PC-3 (cell line): ENCODE data around the gene L3MBTL4. TPM values are rescaled to one million over a fixed set of nuclear protein-coding genes. Genes with fewer than 3 reads are reported as not detected.

Experiments used
- ATAC-seq: fragments of 200-7000 bp; cut with Tn5 transposase; 2 replicates; pipeline ENCODE4 v1.9.1; 2020; ENCODE audit warnings: mild to moderate bottlenecking, moderate library complexity
- BruUV-seq: library from RNA; stranded (reverse); fragments of 400-500 nt; replicated peaks from 2 replicates; lab custom pipeline; 2021; lab: Mats Ljungman, UMichigan
- CTCF ChIA-PET: fragments of 300-600 bp; sonication (Branson Sonifier 250); formaldehyde crosslinking; loops from one replicate; lab custom pipeline; 2022; ENCODE audit warnings: antibody characterized with exemption; lab: Charles Lee
- POLR2A ChIA-PET: fragments of 300-600 bp; sonication (Branson Sonifier 250); formaldehyde crosslinking; loops from one replicate; lab custom pipeline; 2022; ENCODE audit warnings: antibody characterized with exemption; ENCODE audit not compliant: unreplicated experiment; lab: Charles Lee
- DNase-seq: peaks from one replicate; pipeline ENCODE4 v3.0.0-alpha.2; 2015
- H2AFZ ChIP-seq: fragments of 300-600 bp; sonication (generic); 2 replicates; pipeline ENCODE4 v1.6.0; 2016; ENCODE audit warnings: antibody characterized with exemption, low read length
- H3F3A ChIP-seq: fragments of 300-600 bp; sonication (generic); one replicate; pipeline ENCODE4 v1.6.0; 2017; ENCODE audit warnings: antibody characterized with exemption, low read length, control low read depth, mild to moderate bottlenecking; ENCODE audit not compliant: unreplicated experiment
- H3K27ac ChIP-seq: fragments of 300-600 bp; sonication (generic); 2 replicates; pipeline ENCODE4 v1.5.1; 2016; ENCODE audit warnings: mild to moderate bottlenecking, low read length
- H3K27me3 ChIP-seq: fragments of 300-600 bp; sonication (generic); 2 replicates; pipeline ENCODE4 v1.6.1; 2016; ENCODE audit warnings: low read length, mixed read lengths
- H3K36me3 ChIP-seq: fragments of 300-600 bp; sonication (generic); 2 replicates; pipeline ENCODE4 v1.6.1; 2016; ENCODE audit warnings: low read depth, mixed run types, low read length, mixed read lengths
- H3K4me1 ChIP-seq: fragments of 300-600 bp; sonication (generic); 2 replicates; pipeline ENCODE4 v1.5.1; 2016; ENCODE audit warnings: low read length; ENCODE audit not compliant: insufficient read depth
- H3K4me2 ChIP-seq: fragments of 300-600 bp; sonication (generic); 2 replicates; pipeline ENCODE4 v1.6.0; 2016; ENCODE audit warnings: low read length
- H3K4me3 ChIP-seq: fragments of 300-600 bp; sonication (generic); 2 replicates; pipeline ENCODE4 v1.5.1; 2016; ENCODE audit warnings: mild to moderate bottlenecking, low read length, mixed read lengths
- H3K79me2 ChIP-seq: fragments of 300-600 bp; sonication (generic); 2 replicates; pipeline ENCODE4 v1.6.1; 2017; ENCODE audit warnings: low read length, mixed read lengths
- H3K9ac ChIP-seq: fragments of 300-600 bp; sonication (generic); 2 replicates; pipeline ENCODE4 v1.6.0; 2016; ENCODE audit warnings: mild to moderate bottlenecking, low read length
- H3K9me2 ChIP-seq: fragments of 300-600 bp; sonication (generic); replicated peaks from 2 replicates; pipeline ENCODE4 v1.6.1; 2016; ENCODE audit warnings: mixed run types, low read length, mixed read lengths
- H3K9me3 ChIP-seq: fragments of 300-600 bp; sonication (generic); 2 replicates; pipeline ENCODE4 v1.6.1; 2016; ENCODE audit warnings: low read length, mixed read lengths
- H4K20me1 ChIP-seq: fragments of 300-600 bp; sonication (generic); 2 replicates; pipeline ENCODE4 v1.6.1; 2016; ENCODE audit warnings: low read length, mixed read lengths
- CTCF ChIP-seq: fragments of 300-600 bp; sonication (generic); conservative IDR thresholded peaks from 2 replicates; pipeline ENCODE4 v1.5.1; 2017; ENCODE audit warnings: antibody characterized with exemption, low read depth, mild to moderate bottlenecking, low read length
- EZH2 ChIP-seq: fragments of 300-600 bp; sonication (generic); IDR thresholded peaks from one replicate; pipeline ENCODE4 v1.6.1; 2017; ENCODE audit warnings: antibody characterized with exemption, mild to moderate bottlenecking, low read length; ENCODE audit not compliant: unreplicated experiment
- EZH2phosphoT487 ChIP-seq: fragments of 300-600 bp; sonication (generic); IDR thresholded peaks from 2 replicates; pipeline ENCODE4 v1.6.1; 2018; ENCODE audit warnings: mild to moderate bottlenecking, antibody characterized with exemption, low read length, borderline replicate concordance
- intact Hi-C: fragments of 100-400 bp; cut with micrococcal nuclease; formaldehyde crosslinking; loops from 2 replicates; pipeline ENCODE4 v1.9.0; 2023
- total RNA-seq: library from RNA; depleted of rRNA; stranded (reverse); fragments of >200 nt; gene quantifications from 2 replicates; pipeline ENCODE4 v1.2.3, GENCODE V29; 2014

Gene L3MBTL4
- total RNA-seq, 1 experiment from 2014 or later, result 0.47 TPM

GRCh38 chr18:6352275-6352674 is 62.4 kb downstream of the L3MBTL4 start:
- ChIA-PET CTCF (interaction anchor here (0.6 kb wide), 1 partner anchor 447 kb away, joined by 3 read pairs; no protein-coding TSS in a partner anchor), POLR2A (interaction anchor here (0.6 kb wide), 1 partner anchor 38 kb away, joined by 3 read pairs; no protein-coding TSS in a partner anchor)
- no peaks in the 10 kb centered on the region for H3K27me3 ChIP-seq
- ATAC-seq (peak; percentile 61), DNase-seq (peak; percentile 72)
- H2AFZ ChIP-seq, result no peak overlapping the region
- no peak overlapping the region for H3K4me2 ChIP-seq
- no peak for TF ChIP-seq EZH2
- no peak overlapping the region for H3K9ac ChIP-seq
- H3K36me3 ChIP-seq, result no peaks in the 10 kb centered on the region
- BruUV-seq, result no TSS peak
- no peaks in the 10 kb centered on the region for H4K20me1 ChIP-seq
- H3K4me3 ChIP-seq, result no peak overlapping the region
- intact Hi-C loops, result loop anchor here (1.0 to 10.0 kb wide), 6 partner anchors 10 to 455 kb away; partner anchors contain the start of genes L3MBTL4 and TMEM200C
- 0 out of 2 replicates have a peak overlapping the region, but pooled peaks have one; percentile 4 for H3K27ac ChIP-seq
- H3K9me3 ChIP-seq, result no peaks in the 10 kb centered on the region
- H3K79me2 ChIP-seq, result no peaks in the 10 kb centered on the region
- H3K4me1 ChIP-seq, result peaks cover 37% of the 10 kb centered on the region
- H3F3A ChIP-seq, result no peaks in the 10 kb centered on the region
- H3K9me2 ChIP-seq, result no peaks in the 10 kb centered on the region

- Histone ChIP-seq H2AFZ (no peak overlapping the region), H3K9me3 (0 out of 2 replicates have a peak, but pooled peaks cover 5% of the 10 kb centered on the region), H3K27ac (no peak overlapping the region), H3K27me3 (no peaks in the 10 kb centered on the region), H3K4me3 (no peak overlapping the region), H3K9ac (no peak overlapping the region), H3F3A (no peaks in the 10 kb centered on the region), H3K9me2 (no peaks in the 10 kb centered on the region), H3K79me2 (no peaks in the 10 kb centered on the region), H3K4me2 (no peak overlapping the region), H4K20me1 (no peaks in the 10 kb centered on the region), H3K36me3 (no peaks in the 10 kb centered on the region; the same call in 1 of the 2 replicates), H3K4me1 (no peaks in the 10 kb centered on the region)
- ChIA-PET POLR2A (interaction anchor here (0.6 kb wide), 2 partner anchors 29 to 287 kb away, joined by 3 read pairs; no protein-coding TSS in a partner anchor), CTCF (no interaction called here)
- ATAC-seq (no peak), DNase-seq (no peak)
- no TSS peak for BruUV-seq
- intact Hi-C loops, result no loop called here
- TF ChIP-seq EZH2 (no peak), CTCF (no peak), EZH2phosphoT487 (no peak)
Measured at GRCh38 chr18:6342990-6343389, 71.7 kb downstream of the L3MBTL4 start.

GRCh38 chr18:6341709-6342108 is 73.0 kb downstream of the L3MBTL4 start:
- no TSS peak for BruUV-seq
- H3K4me2 ChIP-seq, result no peak overlapping the region
- H3K9ac ChIP-seq, result no peak overlapping the region
- no peak overlapping the region for H2AFZ ChIP-seq
- H3K9me3 ChIP-seq, result 0 out of 2 replicates have a peak, but pooled peaks cover 5% of the 10 kb centered on the region
- DNase-seq, result no peak
- POLR2A ChIA-PET, result no interaction called here
- H3K4me3 ChIP-seq, result no peak overlapping the region
- H3F3A ChIP-seq, result no peaks in the 10 kb centered on the region
- no peak for TF ChIP-seq EZH2
- TF ChIP-seq CTCF, result no peak
- no peak for TF ChIP-seq EZH2phosphoT487
- no peak overlapping the region for H3K27ac ChIP-seq
- H3K9me2 ChIP-seq, result no peaks in the 10 kb centered on the region
- no peaks in the 10 kb centered on the region for H4K20me1 ChIP-seq
- CTCF ChIA-PET, result no interaction called here
- no peak for ATAC-seq
- H3K27me3 ChIP-seq, result no peaks in the 10 kb centered on the region
- no peaks in the 10 kb centered on the region for H3K4me1 ChIP-seq
- no peaks in the 10 kb centered on the region; the same call in 1 of the 2 replicates for H3K36me3 ChIP-seq
- intact Hi-C loops, result no loop called here
- no peaks in the 10 kb centered on the region for H3K79me2 ChIP-seq
